ENCODE results near the gene NDUFA13. TPM values are rescaled to one million over a fixed set of nuclear protein-coding genes. Genes with fewer than 3 reads are reported as not detected.

The NDUFA13 gene
- total RNA-seq, 1 donor from 2014 or later = 12.7 TPM

DNA sequence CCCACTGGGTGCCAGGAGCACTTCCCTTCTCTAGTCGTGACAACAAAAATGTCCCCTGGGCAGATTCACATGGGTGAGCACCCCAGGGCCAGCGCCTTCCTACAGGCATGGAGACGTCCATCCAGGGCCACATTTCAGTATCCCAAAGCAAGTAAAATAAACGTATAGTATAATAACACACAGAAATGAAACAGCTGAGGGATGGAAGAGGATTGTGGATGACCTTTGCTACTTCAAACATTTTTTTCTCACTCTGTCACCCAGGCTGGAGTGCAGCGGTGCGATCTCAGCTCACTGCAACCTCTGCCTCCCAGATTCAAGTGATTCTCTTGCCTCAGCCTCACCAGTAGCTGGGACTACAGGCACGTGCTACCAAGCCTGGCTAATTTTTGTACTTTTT is 50.3 kb downstream of the NDUFA13 start:
- intact Hi-C loops (cut with DNase I) = no loop called here
- H3K4me3 ChIP-seq = no peak overlapping the region
- H3K36me3 ChIP-seq = no peaks in the 10 kb centered on the region
- TF ChIP-seq, protein P1, sequence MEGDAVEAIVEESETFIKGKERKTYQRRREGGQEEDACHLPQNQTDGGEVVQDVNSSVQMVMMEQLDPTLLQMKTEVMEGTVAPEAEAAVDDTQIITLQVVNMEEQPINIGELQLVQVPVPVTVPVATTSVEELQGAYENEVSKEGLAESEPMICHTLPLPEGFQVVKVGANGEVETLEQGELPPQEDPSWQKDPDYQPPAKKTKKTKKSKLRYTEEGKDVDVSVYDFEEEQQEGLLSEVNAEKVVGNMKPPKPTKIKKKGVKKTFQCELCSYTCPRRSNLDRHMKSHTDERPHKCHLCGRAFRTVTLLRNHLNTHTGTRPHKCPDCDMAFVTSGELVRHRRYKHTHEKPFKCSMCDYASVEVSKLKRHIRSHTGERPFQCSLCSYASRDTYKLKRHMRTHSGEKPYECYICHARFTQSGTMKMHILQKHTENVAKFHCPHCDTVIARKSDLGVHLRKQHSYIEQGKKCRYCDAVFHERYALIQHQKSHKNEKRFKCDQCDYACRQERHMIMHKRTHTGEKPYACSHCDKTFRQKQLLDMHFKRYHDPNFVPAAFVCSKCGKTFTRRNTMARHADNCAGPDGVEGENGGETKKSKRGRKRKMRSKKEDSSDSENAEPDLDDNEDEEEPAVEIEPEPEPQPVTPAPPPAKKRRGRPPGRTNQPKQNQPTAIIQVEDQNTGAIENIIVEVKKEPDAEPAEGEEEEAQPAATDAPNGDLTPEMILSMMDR (IDR thresholded peaks at IDR 0.05) = no peak
- no peaks in the 10 kb centered on the region for H3K9me3 ChIP-seq
- H3K27me3 ChIP-seq = no peaks in the 10 kb centered on the region
- no peak overlapping the region for H3K27ac ChIP-seq
- no peaks in the 10 kb centered on the region for H3K4me1 ChIP-seq
- no peak for DNase-seq (ENCODE audit: low spot score in 2 of 2)

DNA sequence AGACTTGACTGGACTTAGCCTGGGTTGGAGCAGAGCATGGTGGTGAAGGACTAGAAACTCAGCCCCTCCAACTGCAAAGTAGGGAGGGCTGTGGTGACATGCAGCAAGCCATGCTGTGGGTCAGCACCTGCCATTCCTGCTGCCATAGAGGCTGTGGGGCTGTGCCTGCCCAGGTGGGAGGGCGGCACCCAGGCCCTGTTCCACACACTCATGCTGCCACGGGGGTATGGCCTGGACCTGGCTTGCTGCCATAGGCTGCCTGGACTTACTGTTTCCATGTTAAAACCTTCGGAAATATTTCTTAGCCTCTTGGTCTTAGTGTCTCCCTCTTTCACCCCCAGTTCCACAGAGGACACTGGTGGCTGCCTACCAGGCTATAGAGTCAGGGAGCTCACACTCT is 51.4 kb downstream of the NDUFA13 start:
- no peaks in the 10 kb centered on the region for H3K36me3 ChIP-seq
- TF ChIP-seq, protein P1 (IDR thresholded peaks at IDR 0.05) = no peak
- intact Hi-C loops (cut with DNase I) = no loop called here
- no peak overlapping the region for H3K27ac ChIP-seq
- H3K4me3 ChIP-seq = no peak overlapping the region
- H3K27me3 ChIP-seq = no peaks in the 10 kb centered on the region
- no peak for DNase-seq (ENCODE audit: low spot score in 2 of 2)
- H3K4me1 ChIP-seq = no peaks in the 10 kb centered on the region
- no peaks in the 10 kb centered on the region for H3K9me3 ChIP-seq

DNA sequence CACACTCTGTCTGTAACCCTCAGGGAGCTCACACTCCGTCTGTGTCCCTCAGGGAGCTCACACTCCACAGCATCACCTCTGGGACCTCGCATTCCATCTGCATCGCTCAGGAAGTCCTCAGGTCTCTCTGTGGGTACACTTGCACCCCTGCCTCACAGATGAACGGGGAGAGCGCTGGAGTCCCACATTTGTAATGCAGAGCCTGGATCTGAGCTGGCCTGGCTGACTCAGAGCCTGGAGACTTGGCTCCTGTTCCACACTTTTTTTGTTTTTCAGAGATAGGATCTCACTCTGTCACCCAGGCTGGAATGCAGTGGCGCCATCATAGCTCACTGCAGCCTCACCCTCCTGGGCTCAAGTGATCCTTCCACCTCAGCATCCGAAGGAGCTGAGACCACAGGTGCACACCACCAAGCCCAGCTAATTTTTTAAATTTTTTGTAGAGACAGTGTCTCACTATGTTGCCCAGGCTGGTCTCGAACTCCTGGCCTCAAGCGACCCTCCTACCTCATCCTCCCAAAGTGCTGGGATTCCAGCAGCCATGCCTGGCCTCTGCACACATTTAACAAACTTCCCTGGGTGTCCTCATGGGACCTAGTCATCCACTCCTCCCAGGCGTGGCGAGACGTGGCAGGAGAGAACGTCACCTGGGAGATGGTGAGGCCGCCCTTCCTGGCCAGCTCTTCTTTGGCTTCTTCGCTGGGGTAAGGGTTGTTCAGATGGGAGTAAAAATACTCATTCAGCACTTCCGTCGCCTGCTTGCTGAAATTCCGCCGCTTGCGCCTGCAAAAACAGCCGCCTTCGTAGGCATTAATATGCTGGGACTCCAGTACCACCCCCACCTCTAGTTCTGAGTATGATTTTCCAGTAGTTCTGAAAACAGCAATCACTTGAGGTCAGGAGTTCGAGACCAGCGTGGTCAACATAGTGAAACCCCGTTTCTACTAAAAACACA is 53.1 kb downstream of the NDUFA13 start:
- Histone ChIP-seq H3K4me1 (no peaks in the 10 kb centered on the region), H3K27me3 (no peaks in the 10 kb centered on the region), H3K4me3 (no peak overlapping the region), H3K36me3 (no peaks in the 10 kb centered on the region), H3K27ac (no peak overlapping the region), H3K9me3 (no peaks in the 10 kb centered on the region)
- no peak for DNase-seq (ENCODE audit: low spot score in 2 of 2)
- intact Hi-C loops (cut with DNase I) = no loop called here
- TF ChIP-seq, protein P1 (IDR thresholded peaks at IDR 0.05) = no peak

DNA sequence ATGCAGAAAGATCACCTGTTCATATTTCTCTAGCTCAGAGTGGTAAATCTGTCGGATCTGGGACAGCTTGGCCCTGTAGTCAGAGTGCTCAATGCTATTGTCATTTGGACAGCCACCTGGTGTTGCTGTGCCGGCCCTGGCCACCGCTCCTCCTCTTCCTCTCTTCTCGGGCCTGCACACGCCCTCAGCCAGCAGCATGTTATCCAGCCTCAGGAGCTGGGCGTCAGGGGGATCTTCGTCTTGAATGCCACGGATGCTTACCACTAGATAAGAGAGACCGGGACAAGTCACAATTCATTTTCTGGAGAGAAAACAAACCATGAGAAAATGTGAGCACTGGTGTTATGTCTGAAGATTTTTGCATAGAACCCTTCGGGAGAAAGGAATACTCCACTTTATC is 54.5 kb downstream of the NDUFA13 start:
- no peak overlapping the region for H3K27ac ChIP-seq
- H3K4me3 ChIP-seq = no peak overlapping the region
- DNase-seq (ENCODE audit: low spot score in 2 of 2) = no peak
- intact Hi-C loops (cut with DNase I) = no loop called here
- H3K4me1 ChIP-seq = no peaks in the 10 kb centered on the region
- TF ChIP-seq, protein P1 (IDR thresholded peaks at IDR 0.05) = no peak
- no peaks in the 10 kb centered on the region for H3K9me3 ChIP-seq
- no peaks in the 10 kb centered on the region for H3K27me3 ChIP-seq
- H3K36me3 ChIP-seq = no peaks in the 10 kb centered on the region

DNA sequence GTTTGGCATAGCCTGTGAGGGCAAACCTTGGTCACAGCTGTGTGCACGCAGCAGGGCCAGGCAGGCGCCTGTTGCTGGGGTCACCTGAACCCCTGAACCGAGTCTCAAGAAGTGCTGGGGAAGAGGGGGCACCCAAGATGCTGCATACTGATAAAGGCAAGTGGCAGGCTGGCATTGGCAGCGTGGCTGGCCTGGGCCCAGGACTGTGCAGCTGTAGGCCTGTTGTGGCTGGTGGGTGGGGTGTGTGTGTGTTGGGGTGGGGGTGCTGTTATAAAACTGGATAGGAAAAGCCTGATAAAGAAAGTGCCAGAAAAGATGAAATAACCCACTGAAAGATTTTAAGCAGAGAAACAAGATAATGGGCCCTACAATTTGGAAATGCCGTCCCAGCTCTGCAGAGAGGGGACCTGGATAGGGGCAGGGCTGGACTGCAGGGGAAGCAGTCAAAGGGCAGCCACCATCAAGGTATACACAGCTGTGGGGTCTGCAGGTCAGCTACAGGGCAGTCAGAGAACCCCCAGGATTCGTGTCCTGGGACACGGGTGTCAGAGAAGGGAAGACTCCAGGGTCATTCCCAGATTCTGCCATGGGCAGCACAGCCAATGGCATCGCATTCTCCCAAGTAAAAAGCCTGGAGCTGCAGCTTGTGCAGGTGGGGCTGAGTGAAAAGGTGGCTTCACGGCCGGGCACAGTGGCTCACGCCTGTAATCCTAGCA is 55.2 kb downstream of the NDUFA13 start:
- DNase-seq (ENCODE audit: low spot score in 2 of 2) = no peak
- Histone ChIP-seq H3K27me3 (no peaks in the 10 kb centered on the region), H3K27ac (no peak overlapping the region), H3K4me1 (no peaks in the 10 kb centered on the region), H3K4me3 (no peak overlapping the region), H3K9me3 (no peaks in the 10 kb centered on the region), H3K36me3 (no peaks in the 10 kb centered on the region)
- intact Hi-C loops (cut with DNase I) = no loop called here
- TF ChIP-seq, protein P1 (IDR thresholded peaks at IDR 0.05) = no peak
